OCI-LY7 (cell line): ENCODE measurements around the gene CTNNBL1. TPM values are rescaled to one million over a fixed set of nuclear protein-coding genes. Genes with fewer than 3 reads are reported as not detected.

Experiments
- BruUV-seq: library from RNA; stranded (reverse); fragments of 400-500 nt; replicated peaks from 2 replicates; lab custom pipeline; 2021; lab: Mats Ljungman, UMichigan
- CTCF ChIA-PET: fragments of 300-600 bp; sonication (Branson Sonifier 250); formaldehyde crosslinking; loops from one replicate; lab custom pipeline; 2022; ENCODE audit warnings: antibody characterized with exemption; ENCODE audit not compliant: unreplicated experiment; lab: Charles Lee
- POLR2A ChIA-PET: fragments of 300-600 bp; sonication (Branson Sonifier 250); formaldehyde crosslinking; loops from one replicate; lab custom pipeline; 2022; ENCODE audit warnings: antibody characterized with exemption; lab: Charles Lee
- DNase-seq: peaks from one replicate; pipeline ENCODE4 v3.0.0-alpha.2; 2015; ENCODE audit warnings: low spot score
- H2AFZ ChIP-seq: fragments of 200-600 bp; sonication (generic), shearing (Covaris generic); 2 replicates; pipeline ENCODE4 v1.6.1; 2014; ENCODE audit warnings: mild to moderate bottlenecking, antibody characterized with exemption, low read length, moderate library complexity
- H3K27ac ChIP-seq: fragments of 200-600 bp; sonication (generic); 2 replicates; pipeline ENCODE4 v1.5.1; 2014; ENCODE audit warnings: mixed run types, low read depth, mild to moderate bottlenecking, moderate library complexity, low read length, inconsistent platforms; ENCODE audit not compliant: poor library complexity, severe bottlenecking
- H3K36me3 ChIP-seq: fragments of 200-600 bp; sonication (generic); 2 replicates; pipeline ENCODE4 v1.6.1; 2014; ENCODE audit warnings: mild to moderate bottlenecking, antibody characterized with exemption, low read length, moderate library complexity, mixed read lengths; ENCODE audit not compliant: insufficient read depth
- H3K4me1 ChIP-seq: fragments of 200-600 bp; sonication (generic); 2 replicates; pipeline ENCODE4 v1.5.1; 2014; ENCODE audit warnings: mild to moderate bottlenecking, low read length; ENCODE audit not compliant: insufficient read depth, poor library complexity, severe bottlenecking
- H3K4me2 ChIP-seq: fragments of 200-600 bp; sonication (generic); 2 replicates; pipeline ENCODE4 v1.6.1; 2014; ENCODE audit warnings: mild to moderate bottlenecking, low read length
- H3K4me3 ChIP-seq: fragments of 200-600 bp; sonication (generic); 2 replicates; pipeline ENCODE4 v1.5.1; 2014; ENCODE audit warnings: mild to moderate bottlenecking, low read depth, low read length; ENCODE audit not compliant: poor library complexity, severe bottlenecking
- H3K79me2 ChIP-seq: fragments of 200-600 bp; sonication (generic); 2 replicates; pipeline ENCODE4 v1.6.1; 2016; ENCODE audit warnings: low read depth, mild to moderate bottlenecking, low read length, moderate library complexity, mixed read lengths; ENCODE audit not compliant: insufficient read depth
- H3K9me2 ChIP-seq: fragments of 200-600 bp; sonication (generic); 2 replicates; pipeline ENCODE4 v1.6.1; 2016; ENCODE audit warnings: mild to moderate bottlenecking, low read length, mixed read lengths; ENCODE audit not compliant: insufficient read depth
- H3K9me3 ChIP-seq: fragments of 200-600 bp; sonication (generic); 2 replicates; pipeline ENCODE4 v1.6.1; 2014; ENCODE audit warnings: mild to moderate bottlenecking, mixed run types, low read length, mixed read lengths
- H4K20me1 ChIP-seq: fragments of 200-600 bp; sonication (generic); 2 replicates; pipeline ENCODE4 v1.6.1; 2014; ENCODE audit warnings: mild to moderate bottlenecking, antibody characterized with exemption, low read length, moderate library complexity, mixed read lengths; ENCODE audit not compliant: insufficient read depth
- EZH2phosphoT487 ChIP-seq: fragments of 200-600 bp; sonication (generic); IDR thresholded peaks from 2 replicates; pipeline ENCODE4 v1.6.1; 2018; ENCODE audit warnings: low read depth, borderline replicate concordance, mild to moderate bottlenecking, mixed run types, antibody characterized with exemption, low read length, moderate library complexity, mixed read lengths
- intact Hi-C: fragments of 100-400 bp; cut with micrococcal nuclease; formaldehyde crosslinking; loops from one replicate; pipeline ENCODE4 v1.10.0; 2022; ENCODE audit not compliant: unreplicated experiment
- total RNA-seq, 2 experiments: library from RNA; depleted of rRNA in 1 of 2; stranded (reverse); fragments of >200 nt in 1 of 2; shearing (Covaris generic) in 1 of 2; gene quantifications; 2 replicates each; pipeline ENCODE4 v1.2.3, GENCODE V29; 2014 to 2022
- TF ChIP-seq, protein P1 (sequence below): fragments of 200-600 bp; sonication (generic); conservative IDR thresholded peaks from 2 replicates; pipeline ENCODE4 v1.5.1; 2014; ENCODE audit warnings: mild to moderate bottlenecking, antibody characterized with exemption, low read length, moderate library complexity, mixed read lengths

The CTNNBL1 gene
- total RNA-seq, 2 experiments from 2014 or later = 38.0 to 90.0 TPM

- intact Hi-C loops = loop anchor here (2.0 kb wide), 1 partner anchor 90 kb away; no protein-coding TSS in a partner anchor
Observed at GRCh38 chr20:37902504-37903313, 208.9 kb downstream of the CTNNBL1 start, which contains the start of gene VSTM2L. Gene VSTM2L (plus strand): TSS chr20:37903127. CDS start chr20:37903351, 224 bp downstream.

GRCh38 chr20:37903317-37904007 is 209.6 kb downstream of the CTNNBL1 start:
- POLR2A ChIA-PET = no interaction called here
- intact Hi-C loops = loop anchor here (2.0 kb wide), 1 partner anchor 89 kb away; no protein-coding TSS in a partner anchor
- Histone ChIP-seq H4K20me1 (no peaks in the 10 kb centered on the region), H3K4me3 (no peak overlapping the region), H3K79me2 (no peaks in the 10 kb centered on the region), H3K27ac (no peak overlapping the region), H3K9me3 (no peaks in the 10 kb centered on the region), H2AFZ (no peak overlapping the region), H3K9me2 (no peaks in the 10 kb centered on the region), H3K36me3 (no peaks in the 10 kb centered on the region), H3K4me2 (no peak overlapping the region), H3K4me1 (no peaks in the 10 kb centered on the region)
- CTCF ChIA-PET = no interaction called here
- TF ChIP-seq, protein P1, sequence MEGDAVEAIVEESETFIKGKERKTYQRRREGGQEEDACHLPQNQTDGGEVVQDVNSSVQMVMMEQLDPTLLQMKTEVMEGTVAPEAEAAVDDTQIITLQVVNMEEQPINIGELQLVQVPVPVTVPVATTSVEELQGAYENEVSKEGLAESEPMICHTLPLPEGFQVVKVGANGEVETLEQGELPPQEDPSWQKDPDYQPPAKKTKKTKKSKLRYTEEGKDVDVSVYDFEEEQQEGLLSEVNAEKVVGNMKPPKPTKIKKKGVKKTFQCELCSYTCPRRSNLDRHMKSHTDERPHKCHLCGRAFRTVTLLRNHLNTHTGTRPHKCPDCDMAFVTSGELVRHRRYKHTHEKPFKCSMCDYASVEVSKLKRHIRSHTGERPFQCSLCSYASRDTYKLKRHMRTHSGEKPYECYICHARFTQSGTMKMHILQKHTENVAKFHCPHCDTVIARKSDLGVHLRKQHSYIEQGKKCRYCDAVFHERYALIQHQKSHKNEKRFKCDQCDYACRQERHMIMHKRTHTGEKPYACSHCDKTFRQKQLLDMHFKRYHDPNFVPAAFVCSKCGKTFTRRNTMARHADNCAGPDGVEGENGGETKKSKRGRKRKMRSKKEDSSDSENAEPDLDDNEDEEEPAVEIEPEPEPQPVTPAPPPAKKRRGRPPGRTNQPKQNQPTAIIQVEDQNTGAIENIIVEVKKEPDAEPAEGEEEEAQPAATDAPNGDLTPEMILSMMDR = no peak; the same call in 1 of the 2 replicates
- TF ChIP-seq EZH2phosphoT487 = no peak
- no TSS peak for BruUV-seq
- DNase-seq = no peak

More at GRCh38 chr20:37902504-37903313, 208.9 kb downstream of the CTNNBL1 start, which contains the start of gene VSTM2L:
- no peak within 1 kb of the TSS for H3K4me2 ChIP-seq
- H3K4me1 ChIP-seq = no peaks in the 10 kb centered on the region
- no peak for TF ChIP-seq EZH2phosphoT487
- TF ChIP-seq, protein P1 = no peak
- no peaks in the 10 kb centered on the region for H3K9me3 ChIP-seq
- DNase-seq = no peak
- no peaks in the 10 kb centered on the region for H3K79me2 ChIP-seq
- no peak within 1 kb of the TSS for H3K4me3 ChIP-seq
- H4K20me1 ChIP-seq = no peaks in the 10 kb centered on the region
- H3K36me3 ChIP-seq = no peaks in the 10 kb centered on the region
- CTCF ChIA-PET = no interaction called here
- H3K9me2 ChIP-seq = no peaks in the 10 kb centered on the region
- no peak within 1 kb of the TSS for H3K27ac ChIP-seq
- no peak within 1 kb of the TSS for H2AFZ ChIP-seq
- BruUV-seq = no TSS peak
- POLR2A ChIA-PET = no interaction called here
